ENCODE results near the gene OR1J4. TPM values are rescaled to one million over a fixed set of nuclear protein-coding genes. Genes with fewer than 3 reads are reported as not detected.

The OR1J4 gene
- polyA plus RNA-seq (2013) = 0.05 TPM

- Histone ChIP-seq H3K4me1 (ENCODE audit: control extremely low read depth in 1 of 4, control insufficient read depth in 4 of 4, insufficient read depth in 4 of 4, low read length in 3 of 4) (no peaks in the 10 kb centered on the region), H3K27ac (ENCODE audit: insufficient read depth in 1 of 2, low read depth in 1 of 2, low read length in 2 of 2, poor library complexity in 1 of 2, severe bottlenecking in 2 of 2) (no peak within 1 kb of the TSS), H3K9me3 (ENCODE audit: control extremely low read depth in 1 of 5, control insufficient read depth in 4 of 5, insufficient read depth in 2 of 5, low read depth in 1 of 5, low read length in 4 of 5) (peaks cover 0 to 2% (median 0%) of the 10 kb centered on the region in 5 experiments), H3K36me3 (ENCODE audit: control insufficient read depth in 4 of 4, insufficient read depth in 4 of 4, low read length in 3 of 4) (no peaks in the 10 kb centered on the region), H3K27me3 (replicated peaks in 2 of 5; ENCODE audit: control insufficient read depth in 4 of 5, insufficient read depth in 5 of 5, low read length in 4 of 5) (peaks cover 0 to 8% (median 2%) of the 10 kb centered on the region in 5 experiments), H3K4me3 (ENCODE audit: control insufficient read depth in 1 of 7, extremely low read depth in 1 of 7, insufficient read depth in 4 of 7, low read depth in 2 of 7, low read length in 6 of 7) (no peak within 1 kb of the TSS)
- CTCF ChIA-PET = no interaction called here
- DNase-seq = no peak
- WGBS (ENCODE audit: insufficient coverage) = 100% methylated on average over 3 of the region's 4 CpGs
- POLR2A ChIA-PET = no interaction called here
Measured at GRCh38 chr9:122518841-122519240, at the start of gene OR1J4. Gene OR1J4, plus strand, starts transcription at chr9:122519141. Its CDS starts 0 bp downstream, at chr9:122519141.

GRCh38 chr9:122474561-122474960, 44.4 kb upstream of the OR1J4 start:
- Histone ChIP-seq H3K9me3 (ENCODE audit: control extremely low read depth in 1 of 5, control insufficient read depth in 4 of 5, insufficient read depth in 2 of 5, low read depth in 1 of 5, low read length in 4 of 5) (no peaks in the 10 kb centered on the region), H3K36me3 (ENCODE audit: control insufficient read depth in 4 of 4, insufficient read depth in 4 of 4, low read length in 3 of 4) (no peaks in the 10 kb centered on the region), H3K27ac (ENCODE audit: insufficient read depth in 1 of 2, low read depth in 1 of 2, low read length in 2 of 2, poor library complexity in 1 of 2, severe bottlenecking in 2 of 2) (no peak overlapping the region), H3K4me3 (ENCODE audit: control insufficient read depth in 1 of 7, extremely low read depth in 1 of 7, insufficient read depth in 4 of 7, low read depth in 2 of 7, low read length in 6 of 7) (no peak overlapping the region), H3K4me1 (ENCODE audit: control extremely low read depth in 1 of 4, control insufficient read depth in 4 of 4, insufficient read depth in 4 of 4, low read length in 3 of 4) (no peaks in the 10 kb centered on the region), H3K27me3 (replicated peaks in 2 of 5; ENCODE audit: control insufficient read depth in 4 of 5, insufficient read depth in 5 of 5, low read length in 4 of 5) (peaks cover 0 to 10% (median 0%) of the 10 kb centered on the region in 5 experiments)
- ChIA-PET CTCF (interaction anchor here (1.3 kb wide), 1 partner anchor 10 kb away, joined by 3 read pairs; no protein-coding TSS in a partner anchor), POLR2A (no interaction called here)
- no peak for DNase-seq
- WGBS (ENCODE audit: insufficient coverage) = 84% methylated on average over 2 of the region's 3 CpGs

GRCh38 chr9:122475717-122476116, 43.2 kb upstream of the OR1J4 start:
- WGBS (ENCODE audit: insufficient coverage) = no CpG with 5 or more reads among the region's 2 CpGs
- Histone ChIP-seq H3K27ac (ENCODE audit: insufficient read depth in 1 of 2, low read depth in 1 of 2, low read length in 2 of 2, poor library complexity in 1 of 2, severe bottlenecking in 2 of 2) (no peak overlapping the region), H3K4me1 (ENCODE audit: control extremely low read depth in 1 of 4, control insufficient read depth in 4 of 4, insufficient read depth in 4 of 4, low read length in 3 of 4) (no peaks in the 10 kb centered on the region), H3K9me3 (ENCODE audit: control extremely low read depth in 1 of 5, control insufficient read depth in 4 of 5, insufficient read depth in 2 of 5, low read depth in 1 of 5, low read length in 4 of 5) (no peaks in the 10 kb centered on the region), H3K36me3 (ENCODE audit: control insufficient read depth in 4 of 4, insufficient read depth in 4 of 4, low read length in 3 of 4) (no peaks in the 10 kb centered on the region), H3K4me3 (ENCODE audit: control insufficient read depth in 1 of 7, extremely low read depth in 1 of 7, insufficient read depth in 4 of 7, low read depth in 2 of 7, low read length in 6 of 7) (no peak overlapping the region), H3K27me3 (replicated peaks in 2 of 5; ENCODE audit: control insufficient read depth in 4 of 5, insufficient read depth in 5 of 5, low read length in 4 of 5) (peaks cover 0 to 10% (median 0%) of the 10 kb centered on the region in 5 experiments)
- POLR2A ChIA-PET = no interaction called here
- DNase-seq = no peak
- CTCF ChIA-PET = interaction anchor here (1.1 to 1.3 kb wide), 2 partner anchors 11 to 23 kb away, joined by 3 read pairs; no protein-coding TSS in a partner anchor

GRCh38 chr9:122477346-122477745, 41.6 kb upstream of the OR1J4 start:
- Histone ChIP-seq H3K36me3 (ENCODE audit: control insufficient read depth in 4 of 4, insufficient read depth in 4 of 4, low read length in 3 of 4) (no peaks in the 10 kb centered on the region), H3K4me3 (ENCODE audit: control insufficient read depth in 1 of 7, extremely low read depth in 1 of 7, insufficient read depth in 4 of 7, low read depth in 2 of 7, low read length in 6 of 7) (no peak overlapping the region), H3K27ac (ENCODE audit: insufficient read depth in 1 of 2, low read depth in 1 of 2, low read length in 2 of 2, poor library complexity in 1 of 2, severe bottlenecking in 2 of 2) (no peak overlapping the region), H3K9me3 (ENCODE audit: control extremely low read depth in 1 of 5, control insufficient read depth in 4 of 5, insufficient read depth in 2 of 5, low read depth in 1 of 5, low read length in 4 of 5) (no peaks in the 10 kb centered on the region), H3K27me3 (replicated peaks in 2 of 5; ENCODE audit: control insufficient read depth in 4 of 5, insufficient read depth in 5 of 5, low read length in 4 of 5) (peaks cover 0 to 9% (median 0%) of the 10 kb centered on the region in 5 experiments), H3K4me1 (ENCODE audit: control extremely low read depth in 1 of 4, control insufficient read depth in 4 of 4, insufficient read depth in 4 of 4, low read length in 3 of 4) (no peaks in the 10 kb centered on the region)
- POLR2A ChIA-PET = no interaction called here
- CTCF ChIA-PET = interaction anchor here (1.3 kb wide), 1 partner anchor 12 kb away, joined by 3 read pairs; no protein-coding TSS in a partner anchor
- no peak for DNase-seq
- WGBS (ENCODE audit: insufficient coverage) = 100% methylated on average over 3 of the region's 3 CpGs

GRCh38 chr9:122477826-122478225, 41.1 kb upstream of the OR1J4 start, which contains the start of gene OR1J1:
Gene OR1J1, minus strand, starts transcription at chr9:122477926. Its CDS starts 0 bp downstream, at chr9:122477926.
- Histone ChIP-seq H3K27me3 (replicated peaks in 2 of 5; ENCODE audit: control insufficient read depth in 4 of 5, insufficient read depth in 5 of 5, low read length in 4 of 5) (peaks cover 0 to 9% (median 0%) of the 10 kb centered on the region in 5 experiments), H3K36me3 (ENCODE audit: control insufficient read depth in 4 of 4, insufficient read depth in 4 of 4, low read length in 3 of 4) (no peaks in the 10 kb centered on the region), H3K9me3 (ENCODE audit: control extremely low read depth in 1 of 5, control insufficient read depth in 4 of 5, insufficient read depth in 2 of 5, low read depth in 1 of 5, low read length in 4 of 5) (no peaks in the 10 kb centered on the region), H3K27ac (ENCODE audit: insufficient read depth in 1 of 2, low read depth in 1 of 2, low read length in 2 of 2, poor library complexity in 1 of 2, severe bottlenecking in 2 of 2) (no peak within 1 kb of the TSS), H3K4me1 (ENCODE audit: control extremely low read depth in 1 of 4, control insufficient read depth in 4 of 4, insufficient read depth in 4 of 4, low read length in 3 of 4) (no peaks in the 10 kb centered on the region), H3K4me3 (ENCODE audit: control insufficient read depth in 1 of 7, extremely low read depth in 1 of 7, insufficient read depth in 4 of 7, low read depth in 2 of 7, low read length in 6 of 7) (no peak within 1 kb of the TSS)
- DNase-seq = no peak
- POLR2A ChIA-PET = no interaction called here
- CTCF ChIA-PET = interaction anchor here (1.3 kb wide), 1 partner anchor 12 kb away, joined by 3 read pairs; no protein-coding TSS in a partner anchor
- 100% methylated on average over 5 of the region's 6 CpGs for WGBS (ENCODE audit: insufficient coverage)

GRCh38 chr9:122479062-122479461, 39.9 kb upstream of the OR1J4 start:
- Histone ChIP-seq H3K9me3 (ENCODE audit: control extremely low read depth in 1 of 5, control insufficient read depth in 4 of 5, insufficient read depth in 2 of 5, low read depth in 1 of 5, low read length in 4 of 5) (no peaks in the 10 kb centered on the region), H3K4me1 (ENCODE audit: control extremely low read depth in 1 of 4, control insufficient read depth in 4 of 4, insufficient read depth in 4 of 4, low read length in 3 of 4) (no peaks in the 10 kb centered on the region), H3K27ac (ENCODE audit: insufficient read depth in 1 of 2, low read depth in 1 of 2, low read length in 2 of 2, poor library complexity in 1 of 2, severe bottlenecking in 2 of 2) (no peak overlapping the region), H3K36me3 (ENCODE audit: control insufficient read depth in 4 of 4, insufficient read depth in 4 of 4, low read length in 3 of 4) (no peaks in the 10 kb centered on the region), H3K4me3 (ENCODE audit: control insufficient read depth in 1 of 7, extremely low read depth in 1 of 7, insufficient read depth in 4 of 7, low read depth in 2 of 7, low read length in 6 of 7) (no peak overlapping the region), H3K27me3 (replicated peaks in 2 of 5; ENCODE audit: control insufficient read depth in 4 of 5, insufficient read depth in 5 of 5, low read length in 4 of 5) (peaks cover 0 to 7% (median 0%) of the 10 kb centered on the region in 5 experiments)
- DNase-seq = no peak
- ChIA-PET CTCF (no interaction called here), POLR2A (no interaction called here)
- 100% methylated on average over 1 of the region's 5 CpGs for WGBS (ENCODE audit: insufficient coverage)

- Histone ChIP-seq H3K4me3 (ENCODE audit: control insufficient read depth in 1 of 7, extremely low read depth in 1 of 7, insufficient read depth in 4 of 7, low read depth in 2 of 7, low read length in 6 of 7) (no peak overlapping the region), H3K9me3 (ENCODE audit: control extremely low read depth in 1 of 5, control insufficient read depth in 4 of 5, insufficient read depth in 2 of 5, low read depth in 1 of 5, low read length in 4 of 5) (peaks cover 0 to 5% (median 2%) of the 10 kb centered on the region in 5 experiments), H3K36me3 (ENCODE audit: control insufficient read depth in 4 of 4, insufficient read depth in 4 of 4, low read length in 3 of 4) (no peaks in the 10 kb centered on the region), H3K27ac (ENCODE audit: insufficient read depth in 1 of 2, low read depth in 1 of 2, low read length in 2 of 2, poor library complexity in 1 of 2, severe bottlenecking in 2 of 2) (no peak overlapping the region), H3K4me1 (ENCODE audit: control extremely low read depth in 1 of 4, control insufficient read depth in 4 of 4, insufficient read depth in 4 of 4, low read length in 3 of 4) (no peaks in the 10 kb centered on the region), H3K27me3 (replicated peaks in 2 of 5; ENCODE audit: control insufficient read depth in 4 of 5, insufficient read depth in 5 of 5, low read length in 4 of 5) (peaks cover 0 to 7% (median 0%) of the 10 kb centered on the region in 5 experiments)
- ChIA-PET CTCF (interaction anchor here (1.2 to 1.8 kb wide), 6 partner anchors 9 to 312 kb away, joined by 3 to 8 read pairs (median 4); no protein-coding TSS in a partner anchor), POLR2A (no interaction called here)
- WGBS (ENCODE audit: insufficient coverage) = 83% methylated on average over 2 of the region's 2 CpGs
- DNase-seq = peak; percentile 20 to 52 (median 51)
Measured at GRCh38 chr9:122498883-122499288, 20.1 kb upstream of the OR1J4 start.
